Tibial artery (tissue), 4 donors: Measurements from ENCODE around the gene IL6.

Experiments
- DNase-seq, 2 donors: peaks; one replicate each; pipeline ENCODE4 v3.0.0-alpha.2; 2019
- H3K27ac ChIP-seq, 2 donors: fragments of 200-600 bp; sonication (generic) in 1 of 2; 1 replicate in 1 of 2; 2 replicates in 1 of 2; pipeline ENCODE4 v1.5.1; 2018 to 2019; ENCODE audit warnings: mild to moderate bottlenecking in 1 of 2
- H3K27me3 ChIP-seq, 2 donors: fragments of 200-600 bp; sonication (generic) in 1 of 2; one replicate each; pipeline versions ENCODE4 v1.5.1 to v1.6.0; 2016 to 2019
- H3K36me3 ChIP-seq, 3 donors: fragments of 200-600 bp; sonication (generic) in 2 of 3; one replicate each; pipeline ENCODE4 v1.5.1; 2016 to 2019; ENCODE audit warnings: mild to moderate bottlenecking in 2 of 3
- H3K4me1 ChIP-seq, 4 donors: fragments of 200-600 bp; sonication (generic) in 2 of 4; 1 replicate in 3 of 4; 2 replicates in 1 of 4; pipeline ENCODE4 v1.5.1; 2016 to 2019
- H3K4me3 ChIP-seq, 2 donors: fragments of 200-600 bp; sonication (generic) in 1 of 2; 1 replicate in 1 of 2; 2 replicates in 1 of 2; pipeline ENCODE4 v1.5.1; 2018 to 2019; ENCODE audit warnings: mild to moderate bottlenecking in 2 of 2
- H3K9me3 ChIP-seq, 3 donors: fragments of 200-600 bp; sonication (generic) in 1 of 3; one replicate each; pipeline ENCODE4 v1.5.1; 2016 to 2019
- CTCF ChIP-seq, 2 experiments: fragments of 200-600 bp in 1 of 2; fragments of 450-650 bp in 1 of 2; IDR thresholded peaks; one replicate each; pipeline ENCODE4 v1.5.1; 2017 to 2019; ENCODE audit warnings: antibody characterized with exemption in 2 of 2, mild to moderate bottlenecking in 1 of 2, moderate library complexity in 1 of 2
- intact Hi-C: fragments of 100-400 bp; cut with DNase I; formaldehyde crosslinking; loops from one replicate; pipeline ENCODE4 v1.15.0; 2023; ENCODE audit warnings: low total_unique reads

Gene IL6

GRCh38 chr7:22709857-22710256, 17.1 kb upstream of the IL6 start:
- Histone ChIP-seq H3K36me3 (no peaks in the 10 kb centered on the region), H3K4me1 (no peaks in the 10 kb centered on the region), H3K4me3 (no peak overlapping the region), H3K27ac (no peak overlapping the region), H3K27me3 (no peaks in the 10 kb centered on the region), H3K9me3 (no peaks in the 10 kb centered on the region)
- intact Hi-C loops, result no loop called here
- no peak for TF ChIP-seq CTCF (IDR thresholded peaks at IDR 0.05)
- no peak for DNase-seq

DNA sequence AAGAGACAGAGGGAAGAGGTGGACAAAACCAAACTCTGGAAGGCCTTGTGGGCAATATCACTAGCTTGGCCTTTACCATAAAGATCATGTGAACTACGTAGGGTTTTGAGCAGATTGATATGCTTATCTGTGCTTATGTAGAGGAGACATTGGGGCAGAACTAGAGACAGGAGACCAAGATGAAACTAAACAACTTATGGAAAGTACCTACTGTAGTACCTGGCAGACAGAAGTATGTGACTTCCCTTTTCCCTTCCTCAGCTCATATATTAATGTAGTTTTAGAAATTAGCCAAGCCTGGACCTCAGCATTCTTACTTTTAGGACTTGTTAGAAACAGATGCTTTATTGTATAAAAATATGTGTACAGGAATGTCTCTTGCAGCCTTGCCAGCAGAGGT, 14.0 kb upstream of the IL6 start:
- Histone ChIP-seq H3K36me3 (no peaks in the 10 kb centered on the region), H3K9me3 (no peaks in the 10 kb centered on the region), H3K4me1 (peaks cover 5 to 11% (median 7%) of the 10 kb centered on the region in 4 donors), H3K27ac (no peak overlapping the region), H3K4me3 (no peak overlapping the region), H3K27me3 (no peaks in the 10 kb centered on the region)
- TF ChIP-seq CTCF (IDR thresholded peaks at IDR 0.05), result no peak
- no peak for DNase-seq
- intact Hi-C loops, result no loop called here

- intact Hi-C loops, result no loop called here
- Histone ChIP-seq H3K4me3 (no peak overlapping the region), H3K36me3 (no peaks in the 10 kb centered on the region), H3K27me3 (no peaks in the 10 kb centered on the region), H3K9me3 (no peaks in the 10 kb centered on the region), H3K27ac (no peak overlapping the region), H3K4me1 (peaks cover 5 to 15% (median 8%) of the 10 kb centered on the region in 4 donors)
- no peak for TF ChIP-seq CTCF (IDR thresholded peaks at IDR 0.05)
- DNase-seq, result no peak
Observed at GRCh38 chr7:22713463-22713862, 13.5 kb upstream of the IL6 start.

DNA sequence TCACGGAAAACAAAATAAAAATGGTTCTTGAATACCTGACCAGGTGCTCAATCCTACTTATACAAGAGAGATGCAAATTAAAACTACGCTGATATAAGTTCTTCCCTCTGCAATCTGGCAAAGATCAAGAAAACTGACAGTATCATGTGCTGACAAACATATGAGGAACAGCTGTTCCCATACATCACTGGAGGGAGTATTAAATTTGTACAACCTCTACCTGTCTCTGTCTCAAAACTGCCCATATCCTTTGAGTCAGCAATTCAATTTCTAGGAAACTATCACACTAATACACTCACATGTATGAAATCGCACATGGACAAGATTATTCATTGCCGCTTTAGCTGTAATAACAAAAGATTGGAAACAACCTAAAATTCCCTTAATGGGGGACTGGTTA, 11.0 kb upstream of the IL6 start:
- DNase-seq, result no peak
- intact Hi-C loops, result no loop called here
- peaks cover 5 to 22% (median 13%) of the 10 kb centered on the region in 4 donors for H3K4me1 ChIP-seq
- no peaks in the 10 kb centered on the region for H3K9me3 ChIP-seq
- TF ChIP-seq CTCF (IDR thresholded peaks at IDR 0.05), result no peak
- H3K27me3 ChIP-seq, result no peaks in the 10 kb centered on the region
- H3K4me3 ChIP-seq, result no peak overlapping the region
- H3K36me3 ChIP-seq, result no peaks in the 10 kb centered on the region
- no peak overlapping the region for H3K27ac ChIP-seq

- Histone ChIP-seq H3K4me1 (peaks cover 5 to 33% (median 24%) of the 10 kb centered on the region in 4 donors), H3K36me3 (no peaks in the 10 kb centered on the region), H3K9me3 (no peaks in the 10 kb centered on the region), H3K4me3 (no peak overlapping the region), H3K27ac (peak overlapping the region; percentile 36 to 54), H3K27me3 (no peaks in the 10 kb centered on the region)
- TF ChIP-seq CTCF (IDR thresholded peaks at IDR 0.05), result no peak
- no peak for DNase-seq
- intact Hi-C loops, result no loop called here
Observed at GRCh38 chr7:22717760-22718159, 9.2 kb upstream of the IL6 start.

DNA sequence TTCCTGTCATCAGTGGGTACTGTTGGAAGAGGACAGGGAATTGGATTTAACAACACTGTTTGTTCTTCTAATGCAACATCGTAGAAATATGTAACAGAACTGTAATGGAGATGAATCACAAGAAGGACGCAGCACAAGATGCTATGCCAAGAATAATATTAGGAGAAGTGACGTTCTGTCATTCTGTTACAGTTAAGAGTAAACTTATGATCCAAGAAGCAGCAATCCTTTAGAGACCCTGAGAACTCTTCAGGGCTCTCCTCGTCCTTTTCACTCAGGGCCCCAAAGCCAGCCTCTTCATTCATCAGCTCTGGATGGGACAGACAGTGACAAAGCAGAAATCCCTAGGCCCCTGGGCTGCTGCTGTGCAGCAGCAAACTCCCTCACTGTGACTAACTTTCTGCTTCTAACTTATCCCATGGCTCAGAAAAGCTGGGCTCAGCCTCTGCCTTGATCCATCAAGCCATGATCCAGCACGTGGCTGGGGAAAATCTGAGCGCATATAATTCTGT, 8.7 kb upstream of the IL6 start:
- intact Hi-C loops, result no loop called here
- DNase-seq, result no peak

More for the DNA sequence above, 8.7 kb upstream of the IL6 start:
- Histone ChIP-seq H3K9me3 (no peaks in the 10 kb centered on the region), H3K4me1 (peaks cover 5 to 38% (median 28%) of the 10 kb centered on the region in 4 donors), H3K27ac (peak overlapping the region; percentile 36 to 54), H3K27me3 (no peaks in the 10 kb centered on the region), H3K36me3 (no peaks in the 10 kb centered on the region), H3K4me3 (no peak overlapping the region)
- TF ChIP-seq CTCF (IDR thresholded peaks at IDR 0.05), result no peak
